Measurements from ENCODE around the gene NOL3.

Gene NOL3

GRCh38 chr16:67157892-67158635, 12.3 kb upstream of the NOL3 start:
- Histone ChIP-seq H3K79me2 (ENCODE audit: low read length) (peaks cover 17% of the 10 kb centered on the region), H3K9me3 (replicated peaks; ENCODE audit: insufficient read depth, low read length) (no peaks in the 10 kb centered on the region), H3K9ac (ENCODE audit: low read length) (peak overlapping the region; percentile 99), H3F3A (ENCODE audit: insufficient read depth, low read length) (peaks cover 26% of the 10 kb centered on the region), H3K36me3 (replicated peaks; ENCODE audit: insufficient read depth, low read length) (no peaks in the 10 kb centered on the region), H3K4me2 (ENCODE audit: low read depth, low read length) (peak overlapping the region; percentile 97), H3K4me3 (ENCODE audit: low read length) (peak overlapping the region; percentile 96), H3K27me3 (replicated peaks; ENCODE audit: insufficient read depth, low read length) (no peaks in the 10 kb centered on the region), H3K9me2 (replicated peaks; ENCODE audit: insufficient read depth, low read length) (no peaks in the 10 kb centered on the region), H3K27ac (ENCODE audit: low read length) (peak overlapping the region; percentile 100), H3K4me1 (ENCODE audit: low read length) (peaks cover 18% of the 10 kb centered on the region), H2AFZ (ENCODE audit: low read length) (no peak overlapping the region), H4K20me1 (ENCODE audit: insufficient read depth, low read length) (no peaks in the 10 kb centered on the region)
- TF ChIP-seq CTCF (IDR thresholded peaks at IDR 0.05; ENCODE audit: low read length) (no peak), EZH2 (optimal IDR thresholded peaks at IDR 0.05; ENCODE audit: low read depth, low read length) (no peak), EZH2phosphoT487 (IDR thresholded peaks at IDR 0.05; ENCODE audit: low read length) (no peak)
- DNase-seq: peak; percentile 46

GRCh38 chr16:67158637-67159600, 11.4 kb upstream of the NOL3 start:
- Histone ChIP-seq H3K9me3 (replicated peaks; ENCODE audit: insufficient read depth, low read length) (no peaks in the 10 kb centered on the region), H3F3A (ENCODE audit: insufficient read depth, low read length) (peaks cover 26% of the 10 kb centered on the region), H3K4me3 (ENCODE audit: low read length) (peak overlapping the region; percentile 96), H3K79me2 (ENCODE audit: low read length) (peaks cover 17% of the 10 kb centered on the region), H3K4me2 (ENCODE audit: low read depth, low read length) (peak overlapping the region; percentile 97), H3K9me2 (replicated peaks; ENCODE audit: insufficient read depth, low read length) (no peaks in the 10 kb centered on the region), H4K20me1 (ENCODE audit: insufficient read depth, low read length) (no peaks in the 10 kb centered on the region), H2AFZ (ENCODE audit: low read length) (peak overlapping the region; percentile 22), H3K27me3 (replicated peaks; ENCODE audit: insufficient read depth, low read length) (no peaks in the 10 kb centered on the region), H3K9ac (ENCODE audit: low read length) (peak overlapping the region; percentile 99), H3K27ac (ENCODE audit: low read length) (peak overlapping the region; percentile 100), H3K4me1 (ENCODE audit: low read length) (peaks cover 22% of the 10 kb centered on the region), H3K36me3 (replicated peaks; ENCODE audit: insufficient read depth, low read length) (no peaks in the 10 kb centered on the region)
- peak; percentile 94 for DNase-seq
- TF ChIP-seq EZH2phosphoT487 (IDR thresholded peaks at IDR 0.05; ENCODE audit: low read length) (no peak), EZH2 (optimal IDR thresholded peaks at IDR 0.05; ENCODE audit: low read depth, low read length) (no peak), CTCF (IDR thresholded peaks at IDR 0.05; ENCODE audit: low read length) (no peak)

GRCh38 chr16:67161595-67162058, 8.7 kb upstream of the NOL3 start:
- Histone ChIP-seq H3K9ac (ENCODE audit: low read length) (peak overlapping the region; percentile 30; the same call in 1 of the 2 replicates), H4K20me1 (ENCODE audit: insufficient read depth, low read length) (no peaks in the 10 kb centered on the region)

More at GRCh38 chr16:67161595-67162058, 8.7 kb upstream of the NOL3 start:
- Histone ChIP-seq H3K4me3 (ENCODE audit: low read length) (no peak overlapping the region; the same call in 1 of the 2 replicates), H3K79me2 (ENCODE audit: low read length) (peaks cover 11% of the 10 kb centered on the region), H2AFZ (ENCODE audit: low read length) (no peak overlapping the region), H3K9me3 (replicated peaks; ENCODE audit: insufficient read depth, low read length) (no peaks in the 10 kb centered on the region), H3K4me1 (ENCODE audit: low read length) (peaks cover 25% of the 10 kb centered on the region), H3F3A (ENCODE audit: insufficient read depth, low read length) (peaks cover 23% of the 10 kb centered on the region), H3K36me3 (replicated peaks; ENCODE audit: insufficient read depth, low read length) (no peaks in the 10 kb centered on the region), H3K27me3 (replicated peaks; ENCODE audit: insufficient read depth, low read length) (no peaks in the 10 kb centered on the region), H3K9me2 (replicated peaks; ENCODE audit: insufficient read depth, low read length) (no peaks in the 10 kb centered on the region), H3K27ac (ENCODE audit: low read length) (no peak overlapping the region), H3K4me2 (ENCODE audit: low read depth, low read length) (peak overlapping the region; percentile 68; the same call in 1 of the 2 replicates)
- no peak for TF ChIP-seq EZH2 (optimal IDR thresholded peaks at IDR 0.05; ENCODE audit: low read depth, low read length)
- TF ChIP-seq EZH2phosphoT487 (IDR thresholded peaks at IDR 0.05; ENCODE audit: low read length): no peak
- no peak for TF ChIP-seq CTCF (IDR thresholded peaks at IDR 0.05; ENCODE audit: low read length)
- no peak for DNase-seq
